ENCODE data around the gene CDYL. TPM values are rescaled to one million over a fixed set of nuclear protein-coding genes. Genes with fewer than 3 reads are reported as not detected.

Gene CDYL
- total RNA-seq, 3 donors from 2014 or later (not counting 1 experiment from before 2014, with no cell fraction given), result 81.3 to 101 (median 83.8) TPM

- TF ChIP-seq, protein P1, sequence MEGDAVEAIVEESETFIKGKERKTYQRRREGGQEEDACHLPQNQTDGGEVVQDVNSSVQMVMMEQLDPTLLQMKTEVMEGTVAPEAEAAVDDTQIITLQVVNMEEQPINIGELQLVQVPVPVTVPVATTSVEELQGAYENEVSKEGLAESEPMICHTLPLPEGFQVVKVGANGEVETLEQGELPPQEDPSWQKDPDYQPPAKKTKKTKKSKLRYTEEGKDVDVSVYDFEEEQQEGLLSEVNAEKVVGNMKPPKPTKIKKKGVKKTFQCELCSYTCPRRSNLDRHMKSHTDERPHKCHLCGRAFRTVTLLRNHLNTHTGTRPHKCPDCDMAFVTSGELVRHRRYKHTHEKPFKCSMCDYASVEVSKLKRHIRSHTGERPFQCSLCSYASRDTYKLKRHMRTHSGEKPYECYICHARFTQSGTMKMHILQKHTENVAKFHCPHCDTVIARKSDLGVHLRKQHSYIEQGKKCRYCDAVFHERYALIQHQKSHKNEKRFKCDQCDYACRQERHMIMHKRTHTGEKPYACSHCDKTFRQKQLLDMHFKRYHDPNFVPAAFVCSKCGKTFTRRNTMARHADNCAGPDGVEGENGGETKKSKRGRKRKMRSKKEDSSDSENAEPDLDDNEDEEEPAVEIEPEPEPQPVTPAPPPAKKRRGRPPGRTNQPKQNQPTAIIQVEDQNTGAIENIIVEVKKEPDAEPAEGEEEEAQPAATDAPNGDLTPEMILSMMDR (IDR thresholded peaks at IDR 0.05), result no peak
- no peaks in the 10 kb centered on the region for H3K27me3 ChIP-seq (ENCODE audit: control insufficient read depth, insufficient read depth, low read length)
- intact Hi-C loops (cut with micrococcal nuclease), result no loop called here
- H3K9me3 ChIP-seq (ENCODE audit: control insufficient read depth, insufficient read depth, low read length), result peaks cover 1% of the 10 kb centered on the region
- no peaks in the 10 kb centered on the region for H3K36me3 ChIP-seq (ENCODE audit: control insufficient read depth, insufficient read depth, low read length)
- peaks cover 1% of the 10 kb centered on the region for H3K36me3 Mint-ChIP-seq
- no peaks in the 10 kb centered on the region for H3K4me1 ChIP-seq (ENCODE audit: control insufficient read depth, insufficient read depth, low read length)
- H3K27ac Mint-ChIP-seq, result no peak overlapping the region
- H3K27ac ChIP-seq (ENCODE audit: low read length), result no peak overlapping the region
- H3K4me1 Mint-ChIP-seq, result no peaks in the 10 kb centered on the region
- peaks cover 0 to 11% of the 10 kb centered on the region in 2 donors for H3K27me3 Mint-ChIP-seq (ENCODE audit: low read depth in 2 of 2)
- DNase-seq, result no peak
- WGBS (ENCODE audit: insufficient coverage), result 88% methylated on average over 14 of the region's 14 CpGs
- no peak overlapping the region for H3K4me3 Mint-ChIP-seq
- no peak for ATAC-seq
- H3K9me3 Mint-ChIP-seq, result peaks cover 0 to 6% of the 10 kb centered on the region in 2 donors
- no peak overlapping the region for H3K4me3 ChIP-seq (ENCODE audit: low read length)
These were observed 198.0 kb downstream of the CDYL start for GRCh38 chr6:4973982-4974745.

- ATAC-seq (no peak), DNase-seq (no peak)
- Mint-ChIP-seq H3K9me3 (peaks cover 4 to 10% of the 10 kb centered on the region in 2 donors), H3K27me3 (ENCODE audit: low read depth in 2 of 2) (peaks cover 0 to 14% of the 10 kb centered on the region in 2 donors), H3K36me3 (peaks cover 9% of the 10 kb centered on the region), H3K4me1 (no peaks in the 10 kb centered on the region), H3K27ac (no peak overlapping the region), H3K4me3 (no peak overlapping the region)
- Histone ChIP-seq H3K9me3 (ENCODE audit: control insufficient read depth, insufficient read depth, low read length) (peaks cover 3% of the 10 kb centered on the region), H3K4me1 (ENCODE audit: control insufficient read depth, insufficient read depth, low read length) (no peaks in the 10 kb centered on the region), H3K27me3 (ENCODE audit: control insufficient read depth, insufficient read depth, low read length) (no peaks in the 10 kb centered on the region), H3K36me3 (ENCODE audit: control insufficient read depth, insufficient read depth, low read length) (no peaks in the 10 kb centered on the region), H3K27ac (ENCODE audit: low read length) (no peak overlapping the region), H3K4me3 (ENCODE audit: low read length) (no peak overlapping the region)
- intact Hi-C loops (cut with micrococcal nuclease), result no loop called here
- WGBS (ENCODE audit: insufficient coverage), result 75% methylated on average over 7 of the region's 8 CpGs
- TF ChIP-seq, protein P1 (IDR thresholded peaks at IDR 0.05), result no peak
These were observed 198.8 kb downstream of the CDYL start for GRCh38 chr6:4974962-4975361.

DNA sequence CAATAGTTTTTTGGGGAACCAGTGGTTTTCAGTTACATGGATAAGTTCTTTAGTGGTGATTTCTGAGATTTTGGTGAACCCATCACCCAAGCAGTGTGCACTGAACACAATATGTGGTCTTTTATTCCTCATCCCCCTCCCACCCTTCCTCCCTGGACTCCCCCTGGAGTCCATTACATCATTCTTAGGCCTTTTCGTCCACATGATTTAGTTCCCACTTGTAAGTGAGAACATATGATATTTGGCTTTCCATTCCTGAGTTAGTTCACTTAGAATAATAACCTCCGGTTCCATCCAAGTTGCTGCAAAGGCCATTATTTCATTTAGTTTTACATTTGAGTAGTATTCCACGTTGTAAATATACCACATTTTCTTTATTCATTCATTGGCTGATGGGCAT lies 199.3 kb downstream of the CDYL start:
- WGBS (ENCODE audit: insufficient coverage), result 74% methylated on average over 2 of the region's 3 CpGs
- Histone ChIP-seq H3K4me1 (ENCODE audit: control insufficient read depth, insufficient read depth, low read length) (no peaks in the 10 kb centered on the region), H3K27me3 (ENCODE audit: control insufficient read depth, insufficient read depth, low read length) (no peaks in the 10 kb centered on the region), H3K27ac (ENCODE audit: low read length) (no peak overlapping the region), H3K36me3 (ENCODE audit: control insufficient read depth, insufficient read depth, low read length) (no peaks in the 10 kb centered on the region), H3K4me3 (ENCODE audit: low read length) (no peak overlapping the region), H3K9me3 (ENCODE audit: control insufficient read depth, insufficient read depth, low read length) (peaks cover 3% of the 10 kb centered on the region)
- intact Hi-C loops (cut with micrococcal nuclease), result no loop called here
- Mint-ChIP-seq H3K36me3 (peaks cover 9% of the 10 kb centered on the region), H3K4me3 (no peak overlapping the region), H3K4me1 (no peaks in the 10 kb centered on the region), H3K27me3 (ENCODE audit: low read depth in 2 of 2) (peaks cover 0 to 10% of the 10 kb centered on the region in 2 donors), H3K9me3 (peaks cover 4 to 10% of the 10 kb centered on the region in 2 donors), H3K27ac (no peak overlapping the region)
- TF ChIP-seq, protein P1 (IDR thresholded peaks at IDR 0.05), result no peak
- DNase-seq, result no peak
- no peak for ATAC-seq

Data from natural killer cell (primary cell).